Tibial nerve (tissue), 4 donors: Measurements from ENCODE around the gene IDS. TPM values are rescaled to one million over a fixed set of nuclear protein-coding genes. Genes with fewer than 3 reads are reported as not detected.
"Not testable (repeated sequence)": the region's sequence is repeated elsewhere in the genome, so short reads cannot be mapped to it uniquely, and the experiment has no call there.

Source experiments
- DNase-seq, 2 donors: peaks; one replicate each; pipeline ENCODE4 v3.0.0-alpha.2; 2019; ENCODE audit warnings: low spot score in 2 of 2
- H3K27ac ChIP-seq, 4 donors: fragments of 200-600 bp; sonication (generic) in 3 of 4; one replicate each; pipeline ENCODE4 v1.5.1; 2017 to 2019; ENCODE audit warnings: mild to moderate bottlenecking in 1 of 4
- H3K27me3 ChIP-seq, 2 donors: fragments of 200-600 bp; sonication (generic) in 1 of 2; one replicate each; pipeline versions ENCODE4 v1.5.1 to v1.6.0; 2017 to 2019
- H3K36me3 ChIP-seq, 3 donors: fragments of 200-600 bp; sonication (generic); one replicate each; pipeline ENCODE4 v1.5.1; 2018 to 2019
- H3K4me1 ChIP-seq, 4 donors: fragments of 200-600 bp; sonication (generic) in 3 of 4; one replicate each; pipeline ENCODE4 v1.5.1; 2017 to 2019
- H3K4me3 ChIP-seq, 4 donors: fragments of 200-600 bp; sonication (generic) in 3 of 4; one replicate each; pipeline ENCODE4 v1.5.1; 2017 to 2019; ENCODE audit warnings: mild to moderate bottlenecking in 1 of 4, moderate library complexity in 1 of 4
- H3K9me3 ChIP-seq, 4 donors: fragments of 200-600 bp; sonication (generic) in 3 of 4; one replicate each; pipeline ENCODE4 v1.5.1; 2017 to 2019
- CTCF ChIP-seq, 5 experiments: fragments of 200-600 bp in 3 of 5; fragments of 450-650 bp in 2 of 5; sonication (generic) in 3 of 5; IDR thresholded peaks; one replicate each; pipeline ENCODE4 v1.5.1; 2016 to 2019; ENCODE audit warnings: antibody characterized with exemption in 5 of 5, mild to moderate bottlenecking in 3 of 5, moderate library complexity in 2 of 5
- EP300 ChIP-seq, 2 donors: sonication (generic); formaldehyde crosslinking; IDR thresholded peaks; one replicate each; pipeline ENCODE4 v1.6.1; 2017; ENCODE audit warnings: antibody characterized with exemption in 2 of 2, mild to moderate bottlenecking in 1 of 2
- POLR2A ChIP-seq, 2 donors: fragments of 450-650 bp; IDR thresholded peaks; one replicate each; pipeline ENCODE4 v1.6.1; 2017; ENCODE audit warnings: antibody characterized with exemption in 2 of 2, mild to moderate bottlenecking in 2 of 2, moderate library complexity in 2 of 2
- WGBS, 2 donors: methylation state at CpG; one replicate each; pipeline ENCODE4 v1.1.5; 2018; 5-methylcytosine and 5-hydroxymethylcytosine counted together
- total RNA-seq, 4 donors: library from RNA; depleted of rRNA; stranded (reverse); fragments of >200 nt; gene quantifications; one replicate each; pipeline ENCODE4 v1.1.0, GENCODE V29; 2016

Gene IDS
- total RNA-seq, 4 donors from 2014 or later, result 68.4 to 118 (median 92.4) TPM

GRCh38 chrX:149494844-149495565, 10.1 kb downstream of the IDS start:
- peaks cover 0 to 92% (median 0%) of the 10 kb centered on the region in 3 donors for H3K36me3 ChIP-seq
- no peak for TF ChIP-seq EP300 (IDR thresholded peaks at IDR 0.05)
- TF ChIP-seq CTCF (IDR thresholded peaks at IDR 0.05), result no peak
- TF ChIP-seq POLR2A (IDR thresholded peaks at IDR 0.05), result no peak

DNA sequence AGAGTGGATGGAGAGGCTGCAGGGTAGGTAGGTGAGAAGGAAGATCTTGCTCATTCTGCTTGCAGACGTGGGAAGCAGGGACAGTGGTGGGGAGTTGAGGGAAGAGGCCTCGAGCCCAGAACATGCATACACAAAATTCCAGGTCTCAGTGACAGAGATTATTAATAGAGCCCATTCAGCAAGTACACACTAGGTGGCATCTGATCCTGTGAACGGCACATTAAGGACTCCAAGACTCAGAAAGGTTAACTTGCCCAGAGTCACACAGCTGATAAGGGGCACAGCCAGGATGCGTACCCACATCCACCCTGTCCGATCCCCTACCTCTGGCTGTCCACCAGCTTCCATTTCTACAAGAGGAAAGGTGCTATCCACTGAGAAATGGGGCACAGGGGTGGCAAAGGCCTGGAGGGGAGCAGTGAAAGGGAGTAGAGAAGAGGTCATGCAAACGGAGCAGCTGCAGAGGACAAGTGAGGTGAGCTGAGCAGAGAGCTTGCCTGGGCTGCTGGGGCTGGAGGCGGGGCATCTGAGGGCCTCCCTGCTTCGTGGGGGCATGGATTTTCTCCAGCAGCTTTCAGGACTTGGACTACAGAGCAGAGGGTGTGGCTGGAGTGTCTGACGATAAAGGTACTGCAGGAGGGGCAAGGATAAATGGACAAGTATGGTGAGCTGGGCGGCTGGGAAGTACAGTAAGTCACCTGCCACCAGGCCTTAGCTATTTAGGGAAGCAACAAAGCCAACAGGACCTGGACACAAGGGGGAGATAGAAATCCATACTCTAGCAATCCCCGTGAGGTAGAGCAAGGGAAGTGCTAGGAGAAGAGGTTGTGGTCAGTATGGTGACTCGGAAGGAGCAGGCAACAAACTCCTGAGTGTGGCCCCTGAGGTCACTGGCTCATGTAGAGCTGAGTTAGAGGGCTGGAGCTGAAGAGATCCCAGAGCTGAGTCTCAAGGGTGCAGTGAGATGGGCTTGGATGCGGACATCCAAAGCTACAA, 11.2 kb downstream of the IDS start:
- no peak for TF ChIP-seq POLR2A (IDR thresholded peaks at IDR 0.05)
- WGBS, 2 donors, result 72 to 83% methylated on average over 11 to 13 of the region's 13 CpGs
- H3K36me3 ChIP-seq, result peaks cover 0 to 91% (median 0%) of the 10 kb centered on the region in 3 donors
- H3K4me1 ChIP-seq, result no peaks in the 10 kb centered on the region
- H3K9me3 ChIP-seq, result no peaks in the 10 kb centered on the region
- no peak overlapping the region for H3K4me3 ChIP-seq
- H3K27ac ChIP-seq, result no peak overlapping the region
- no peaks in the 10 kb centered on the region for H3K27me3 ChIP-seq
- no peak for DNase-seq

More at GRCh38 chrX:149494844-149495565, 10.1 kb downstream of the IDS start:
- no peak overlapping the region for H3K4me3 ChIP-seq
- H3K9me3 ChIP-seq, result no peaks in the 10 kb centered on the region
- no peaks in the 10 kb centered on the region for H3K27me3 ChIP-seq
- no peaks in the 10 kb centered on the region for H3K4me1 ChIP-seq
- H3K27ac ChIP-seq, result no peak overlapping the region
- DNase-seq, result no peak
- 74 to 100% methylated on average over 3 to 4 of the region's 4 CpGs for WGBS, 2 donors

DNA sequence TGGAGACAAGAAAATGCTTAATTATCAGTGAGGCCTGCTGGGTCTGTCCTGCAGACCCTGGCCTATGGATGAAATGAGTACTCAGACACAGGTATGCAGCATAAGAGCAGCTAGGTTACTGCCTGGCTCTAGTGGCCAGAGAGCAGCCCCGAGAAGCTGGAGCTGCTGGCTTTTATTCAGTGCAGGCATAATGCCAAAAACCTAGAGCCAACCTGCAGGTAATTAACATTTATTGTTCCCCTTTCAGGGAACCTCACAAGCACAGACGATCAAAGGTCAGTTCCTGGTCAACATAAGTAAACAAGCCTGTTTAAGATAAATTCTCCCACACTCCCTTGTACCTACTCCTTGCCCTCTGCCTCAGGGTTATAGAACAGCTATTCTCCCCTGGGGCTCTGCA, 13.3 kb downstream of the IDS start:
- Histone ChIP-seq H3K4me3 (no peak overlapping the region), H3K4me1 (no peaks in the 10 kb centered on the region), H3K27me3 (no peaks in the 10 kb centered on the region), H3K9me3 (no peaks in the 10 kb centered on the region), H3K27ac (no peak overlapping the region), H3K36me3 (peaks cover 0 to 84% (median 0%) of the 10 kb centered on the region in 3 donors)
- no peak for DNase-seq
- no peak for TF ChIP-seq EP300 (IDR thresholded peaks at IDR 0.05)
- TF ChIP-seq CTCF (IDR thresholded peaks at IDR 0.05), result no peak
- TF ChIP-seq POLR2A (IDR thresholded peaks at IDR 0.05), result no peak
- WGBS, 2 donors, result 34 to 54% methylated on average over 2 of the region's 2 CpGs

DNA sequence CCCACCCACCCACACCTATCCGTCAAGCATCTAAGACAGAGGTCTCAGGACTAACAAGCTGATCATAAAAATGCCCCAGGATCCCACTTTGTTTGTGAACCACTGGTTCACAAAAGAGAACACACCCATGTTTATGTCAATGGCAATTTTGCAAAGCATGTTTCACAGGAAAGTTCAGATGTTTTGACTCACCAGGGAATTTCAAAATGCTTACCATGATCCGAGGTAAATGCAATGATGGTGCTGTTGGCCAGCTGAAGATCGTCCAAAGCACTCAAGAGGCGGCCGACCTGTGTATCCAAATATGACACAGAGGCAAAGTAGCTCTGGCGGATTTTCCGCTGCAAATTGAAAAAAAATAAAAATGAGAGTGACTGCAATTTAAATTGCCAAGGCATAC, 15.0 kb downstream of the IDS start:
- H3K4me3 ChIP-seq, result no peak overlapping the region
- peaks cover 0 to 86% (median 0%) of the 10 kb centered on the region in 3 donors for H3K36me3 ChIP-seq
- H3K27ac ChIP-seq, result no peak overlapping the region
- DNase-seq, result no peak
- 66 to 80% methylated on average over 7 of the region's 7 CpGs for WGBS, 2 donors
- H3K27me3 ChIP-seq, result no peaks in the 10 kb centered on the region
- TF ChIP-seq CTCF (IDR thresholded peaks at IDR 0.05) (no peak), EP300 (IDR thresholded peaks at IDR 0.05) (no peak), POLR2A (IDR thresholded peaks at IDR 0.05) (no peak)
- no peaks in the 10 kb centered on the region for H3K4me1 ChIP-seq
- no peaks in the 10 kb centered on the region for H3K9me3 ChIP-seq

- H3K4me1 ChIP-seq, H3K27ac ChIP-seq, H3K27me3 ChIP-seq, H3K9me3 ChIP-seq, H3K4me3 ChIP-seq, DNase-seq: not testable (repeated sequence)
- 87 to 96% methylated on average over 10 to 12 of the region's 17 CpGs for WGBS, 2 donors
- peaks cover 0 to 82% (median 0%) of the 10 kb centered on the region in 3 donors for H3K36me3 ChIP-seq
These were observed 16.6 kb downstream of the IDS start for GRCh38 chrX:149488411-149489052.

DNA sequence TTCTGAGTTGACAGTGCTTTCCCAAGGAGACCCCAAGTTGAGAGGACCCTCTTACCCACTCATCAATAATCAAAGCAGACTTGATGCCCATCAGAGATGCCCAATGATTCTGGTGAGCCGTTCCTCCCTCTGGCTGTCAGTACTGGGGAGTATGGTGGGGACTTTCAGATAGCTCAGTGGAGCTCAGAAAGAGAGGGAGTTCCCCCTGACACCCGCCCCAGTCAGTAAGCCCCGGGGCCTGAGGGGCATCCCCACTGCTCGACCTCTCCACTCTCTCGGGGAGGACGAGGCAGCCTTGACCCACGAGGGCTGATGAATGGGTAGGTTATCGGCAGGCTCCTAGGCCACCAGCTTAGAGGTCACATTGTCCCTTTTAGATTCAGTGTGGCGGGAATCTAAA, 17.1 kb downstream of the IDS start:
- DNase-seq, H3K4me3 ChIP-seq, H3K4me1 ChIP-seq, H3K27ac ChIP-seq, H3K9me3 ChIP-seq, H3K27me3 ChIP-seq: not testable (repeated sequence)
- 92% methylated on average over 4 of the region's 9 CpGs; no CpG with 5 or more reads in 1 of the 2 donors for WGBS, 2 donors
- H3K36me3 ChIP-seq, result peaks cover 0 to 82% (median 0%) of the 10 kb centered on the region in 3 donors
